Thyroid gland (tissue), 4 donors: ENCODE data around the gene KCNMA1. TPM values are rescaled to one million over a fixed set of nuclear protein-coding genes. Genes with fewer than 3 reads are reported as not detected.

Experiments
- DNase-seq, 2 donors: peaks; one replicate each; pipeline ENCODE4 v3.0.0-alpha.2; 2019
- H3K27ac ChIP-seq, 3 donors: fragments of 200-600 bp; sonication (generic); 1 replicate in 2 of 3; 2 replicates in 1 of 3; pipeline ENCODE4 v1.5.1; 2016 to 2019; ENCODE audit warnings: mild to moderate bottlenecking in 1 of 3, moderate library complexity in 1 of 3
- H3K27me3 ChIP-seq: fragments of 200-600 bp; sonication (generic); one replicate; pipeline ENCODE4 v1.5.1; 2019
- H3K36me3 ChIP-seq, 2 donors: fragments of 200-600 bp; sonication (generic); one replicate each; pipeline ENCODE4 v1.5.1; 2016 to 2019
- H3K4me1 ChIP-seq, 2 donors: fragments of 200-600 bp; sonication (generic); one replicate each; pipeline ENCODE4 v1.5.1; 2017 to 2019
- H3K4me3 ChIP-seq, 3 donors: fragments of 200-600 bp; sonication (generic); replicated peaks in 1 of 3; 1 replicate in 2 of 3; 2 replicates in 1 of 3; pipeline ENCODE4 v1.5.1; 2016; ENCODE audit warnings: mild to moderate bottlenecking in 1 of 3
- H3K9me3 ChIP-seq: fragments of 200-600 bp; sonication (generic); one replicate; pipeline ENCODE4 v1.5.1; 2017
- POLR2A ChIP-seq, 2 donors: fragments of 450-650 bp; IDR thresholded peaks; one replicate each; pipeline ENCODE4 v1.6.1; 2017; ENCODE audit warnings: antibody characterized with exemption in 2 of 2, mild to moderate bottlenecking in 2 of 2, moderate library complexity in 1 of 2
- WGBS, 2 donors: methylation state at CpG; one replicate each; pipeline ENCODE4 v1.1.5; 2017; 5-methylcytosine and 5-hydroxymethylcytosine counted together
- intact Hi-C: fragments of 100-400 bp; cut with DNase I; formaldehyde crosslinking; loops from one replicate; pipeline ENCODE4 v1.15.1; 2023
- total RNA-seq, 4 donors: library from RNA; depleted of rRNA; stranded (reverse); fragments of >200 nt; gene quantifications; one replicate each; pipeline ENCODE4 v1.2.3, GENCODE V29; 2016
- TF ChIP-seq, protein P1 (sequence below), 6 experiments: fragments of 200-600 bp in 3 of 6; fragments of 450-650 bp in 3 of 6; sonication (generic) in 3 of 6; IDR thresholded peaks; one replicate each; pipeline ENCODE4 v1.5.1; 2016 to 2019; ENCODE audit warnings: antibody characterized with exemption in 6 of 6, mild to moderate bottlenecking in 2 of 6, inconsistent platforms in 1 of 6, moderate library complexity in 1 of 6

KCNMA1 gene
- total RNA-seq, 4 donors from 2014 or later, result 2.5 to 5.1 (median 3.6) TPM

DNA sequence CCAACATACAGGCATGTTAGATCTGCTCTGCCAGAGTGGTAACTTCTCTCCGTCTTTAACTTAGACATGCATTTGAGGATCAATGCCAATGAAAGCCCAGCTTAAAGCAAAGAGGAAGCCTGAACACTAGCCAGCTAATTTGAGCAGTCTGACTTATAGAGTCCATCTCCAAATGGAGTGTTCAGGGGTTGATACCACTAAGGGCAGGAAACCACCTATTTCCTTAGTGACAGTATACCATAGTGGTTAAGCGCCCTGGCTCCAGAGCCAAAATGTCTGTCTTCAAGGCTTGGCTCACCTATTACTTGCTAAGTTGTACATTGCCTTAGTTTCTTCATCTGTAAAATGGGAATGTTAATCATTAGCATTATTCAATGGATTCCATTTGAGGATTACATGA is 678.5 kb downstream of the KCNMA1 start:
- H3K27me3 ChIP-seq, result no peaks in the 10 kb centered on the region
- no peak for DNase-seq
- H3K9me3 ChIP-seq, result no peaks in the 10 kb centered on the region
- TF ChIP-seq, protein P1, sequence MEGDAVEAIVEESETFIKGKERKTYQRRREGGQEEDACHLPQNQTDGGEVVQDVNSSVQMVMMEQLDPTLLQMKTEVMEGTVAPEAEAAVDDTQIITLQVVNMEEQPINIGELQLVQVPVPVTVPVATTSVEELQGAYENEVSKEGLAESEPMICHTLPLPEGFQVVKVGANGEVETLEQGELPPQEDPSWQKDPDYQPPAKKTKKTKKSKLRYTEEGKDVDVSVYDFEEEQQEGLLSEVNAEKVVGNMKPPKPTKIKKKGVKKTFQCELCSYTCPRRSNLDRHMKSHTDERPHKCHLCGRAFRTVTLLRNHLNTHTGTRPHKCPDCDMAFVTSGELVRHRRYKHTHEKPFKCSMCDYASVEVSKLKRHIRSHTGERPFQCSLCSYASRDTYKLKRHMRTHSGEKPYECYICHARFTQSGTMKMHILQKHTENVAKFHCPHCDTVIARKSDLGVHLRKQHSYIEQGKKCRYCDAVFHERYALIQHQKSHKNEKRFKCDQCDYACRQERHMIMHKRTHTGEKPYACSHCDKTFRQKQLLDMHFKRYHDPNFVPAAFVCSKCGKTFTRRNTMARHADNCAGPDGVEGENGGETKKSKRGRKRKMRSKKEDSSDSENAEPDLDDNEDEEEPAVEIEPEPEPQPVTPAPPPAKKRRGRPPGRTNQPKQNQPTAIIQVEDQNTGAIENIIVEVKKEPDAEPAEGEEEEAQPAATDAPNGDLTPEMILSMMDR (IDR thresholded peaks at IDR 0.05), result no peak
- no peak for TF ChIP-seq POLR2A (IDR thresholded peaks at IDR 0.05)
- H3K4me1 ChIP-seq, result no peaks in the 10 kb centered on the region
- intact Hi-C loops, result no loop called here
- H3K4me3 ChIP-seq, result no peak overlapping the region
- WGBS, 2 donors, result 96% methylated on average over 2 of the region's 2 CpGs
- no peaks in the 10 kb centered on the region for H3K36me3 ChIP-seq
- no peak overlapping the region for H3K27ac ChIP-seq

DNA sequence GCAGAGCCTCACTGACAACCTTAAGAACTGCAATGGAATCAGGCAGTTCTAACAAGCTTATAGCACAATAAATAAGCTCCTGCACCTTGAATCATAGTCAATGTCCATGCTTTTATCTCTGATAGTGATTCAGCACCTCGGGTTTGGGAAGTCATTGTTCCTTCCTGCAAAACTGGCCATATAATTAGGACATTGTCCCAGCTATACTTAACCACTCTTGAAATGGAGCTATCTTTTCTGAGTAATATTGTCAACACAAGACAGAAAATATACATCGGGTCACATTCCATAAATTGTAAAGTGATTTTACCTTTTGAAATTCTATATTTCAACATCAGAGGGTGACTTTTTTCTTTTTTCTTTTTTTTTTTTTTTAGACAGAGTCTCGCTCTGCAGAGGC is 682.8 kb downstream of the KCNMA1 start:
- Histone ChIP-seq H3K9me3 (no peaks in the 10 kb centered on the region), H3K4me3 (no peak overlapping the region), H3K4me1 (no peaks in the 10 kb centered on the region), H3K27me3 (no peaks in the 10 kb centered on the region), H3K36me3 (no peaks in the 10 kb centered on the region), H3K27ac (no peak overlapping the region)
- DNase-seq, result no peak
- intact Hi-C loops, result no loop called here
- 81 to 86% methylated on average over 3 of the region's 3 CpGs for WGBS, 2 donors
- no peak for TF ChIP-seq POLR2A (IDR thresholded peaks at IDR 0.05)
- TF ChIP-seq, protein P1 (IDR thresholded peaks at IDR 0.05), result no peak

DNA sequence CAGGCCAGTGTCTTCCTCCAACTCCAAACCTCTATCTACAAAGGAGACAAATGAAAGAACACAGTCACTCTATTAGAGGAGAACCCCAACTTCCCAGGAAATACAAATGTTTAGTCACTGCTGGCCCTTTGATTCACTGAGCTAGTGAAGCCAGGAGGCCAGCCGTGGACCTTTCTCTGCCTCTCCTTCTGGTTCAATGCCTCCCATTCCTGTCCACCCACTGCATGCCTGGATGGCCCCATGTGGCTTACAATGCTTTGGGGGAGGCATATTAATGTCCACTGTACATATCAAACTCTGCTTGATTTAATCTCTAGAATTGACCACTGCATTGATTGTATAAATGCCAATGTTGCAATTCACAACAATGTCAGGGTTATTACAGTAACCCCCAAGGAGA is 687.3 kb downstream of the KCNMA1 start:
- H3K4me1 ChIP-seq, result no peaks in the 10 kb centered on the region
- WGBS, 2 donors, result 14 to 32% methylated on average over 1 of the region's 1 CpG
- H3K27ac ChIP-seq, result no peak overlapping the region
- no peaks in the 10 kb centered on the region for H3K9me3 ChIP-seq
- TF ChIP-seq POLR2A (IDR thresholded peaks at IDR 0.05), result no peak
- TF ChIP-seq, protein P1 (IDR thresholded peaks at IDR 0.05), result no peak
- DNase-seq, result no peak
- H3K4me3 ChIP-seq, result no peak overlapping the region
- intact Hi-C loops, result no loop called here
- H3K27me3 ChIP-seq, result no peaks in the 10 kb centered on the region
- no peaks in the 10 kb centered on the region for H3K36me3 ChIP-seq

DNA sequence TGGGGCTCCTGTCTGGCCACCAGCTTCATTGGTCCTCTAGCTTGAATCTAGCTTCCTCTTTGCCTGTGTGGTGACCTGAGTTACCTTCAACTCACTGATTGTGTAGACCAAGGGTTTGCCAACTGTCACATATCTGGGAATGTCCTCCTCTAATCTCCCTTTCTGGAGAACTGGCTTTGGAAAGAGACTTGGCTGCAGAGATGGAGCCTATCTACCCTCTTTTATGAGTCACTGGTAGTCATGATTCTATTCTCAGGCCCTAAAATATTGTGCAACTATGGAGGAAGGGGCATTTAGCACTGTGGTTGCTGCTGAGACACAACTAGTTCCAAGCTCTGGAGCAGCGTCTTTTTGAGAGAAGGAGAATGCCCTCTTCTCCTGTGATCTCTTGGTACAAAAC is 691.3 kb downstream of the KCNMA1 start:
- no peak overlapping the region for H3K27ac ChIP-seq
- no peak overlapping the region for H3K4me3 ChIP-seq
- intact Hi-C loops, result no loop called here
- no peaks in the 10 kb centered on the region for H3K36me3 ChIP-seq
- no peaks in the 10 kb centered on the region for H3K27me3 ChIP-seq
- H3K4me1 ChIP-seq, result no peaks in the 10 kb centered on the region
- TF ChIP-seq POLR2A (IDR thresholded peaks at IDR 0.05), result no peak
- TF ChIP-seq, protein P1 (IDR thresholded peaks at IDR 0.05), result no peak
- H3K9me3 ChIP-seq, result no peaks in the 10 kb centered on the region
- no peak for DNase-seq
- 93 to 95% methylated on average over 1 of the region's 1 CpG for WGBS, 2 donors

DNA sequence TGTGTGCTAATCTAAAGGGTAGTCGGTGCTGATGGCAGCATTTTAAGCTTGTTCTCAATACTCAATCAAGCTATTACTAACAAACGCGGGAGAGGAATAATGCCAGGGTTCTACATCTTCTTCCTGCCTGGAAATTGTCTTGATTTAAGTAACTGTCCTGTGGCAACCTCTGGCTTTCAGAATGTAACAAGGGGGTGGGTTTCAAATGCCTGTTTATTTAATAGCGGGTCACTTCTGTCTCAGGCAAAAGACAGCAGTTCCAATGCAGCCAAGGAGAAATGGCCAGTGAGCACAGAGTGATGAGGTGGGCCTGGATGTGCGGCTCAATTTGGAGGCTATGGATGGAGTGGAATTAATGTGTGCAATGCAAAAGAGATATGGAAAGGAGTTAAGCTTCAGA is 692.4 kb downstream of the KCNMA1 start:
- H3K36me3 ChIP-seq, result no peaks in the 10 kb centered on the region
- H3K4me3 ChIP-seq, result no peak overlapping the region
- TF ChIP-seq, protein P1 (IDR thresholded peaks at IDR 0.05), result no peak
- no peak for TF ChIP-seq POLR2A (IDR thresholded peaks at IDR 0.05)
- H3K4me1 ChIP-seq, result no peaks in the 10 kb centered on the region
- no peak overlapping the region for H3K27ac ChIP-seq
- no peaks in the 10 kb centered on the region for H3K27me3 ChIP-seq
- intact Hi-C loops, result no loop called here
- H3K9me3 ChIP-seq, result no peaks in the 10 kb centered on the region
- DNase-seq, result no peak
- 79 to 87% methylated on average over 5 of the region's 5 CpGs for WGBS, 2 donors
